Psoas muscle (tissue), 8 donors: ENCODE data around the gene C9orf57. TPM values are rescaled to one million over a fixed set of nuclear protein-coding genes. Genes with fewer than 3 reads are reported as not detected.
"Not testable (repeated sequence)": the region's sequence is repeated elsewhere in the genome, so short reads cannot be mapped to it uniquely, and the experiment has no call there.

Experiments used
- ATAC-seq, 4 donors: fragments of 200-7000 bp; cut with Tn5 transposase; one replicate each; pipeline ENCODE4 v1.9.1; 2020; ENCODE audit warnings: moderate library complexity in 3 of 4, mild to moderate bottlenecking in 2 of 4
- DNase-seq, 2 donors: peaks; one replicate each; pipeline ENCODE4 v3.0.0-alpha.2; 2020
- H3K27ac ChIP-seq: fragments of 200-600 bp; one replicate; pipeline ENCODE4 v1.8.0; 2022
- H3K27me3 ChIP-seq, 3 donors: fragments of 200-600 bp in 1 of 3; one replicate each; pipeline versions ENCODE4 v1.6.1 to v1.8.0; 2013 to 2022; ENCODE audit warnings: low read length in 2 of 3, mild to moderate bottlenecking in 2 of 3, moderate library complexity in 1 of 3; ENCODE audit not compliant: insufficient read depth in 3 of 3
- H3K36me3 ChIP-seq, 2 donors: fragments of 200-600 bp in 1 of 2; one replicate each; pipeline versions ENCODE4 v1.6.1 to v1.8.0; 2013 to 2022; ENCODE audit warnings: low read depth in 1 of 2, mild to moderate bottlenecking in 1 of 2, moderate library complexity in 1 of 2; ENCODE audit not compliant: insufficient read depth in 1 of 2
- H3K4me1 ChIP-seq: fragments of 200-600 bp; one replicate; pipeline ENCODE4 v1.8.0; 2022
- H3K4me3 ChIP-seq: fragments of 200-600 bp; one replicate; pipeline ENCODE4 v1.8.0; 2022; ENCODE audit warnings: mild to moderate bottlenecking
- H3K9me3 ChIP-seq: fragments of 200-600 bp; one replicate; pipeline ENCODE4 v1.8.0; 2022
- WGBS, 3 donors: extraction: QIAGEN DNeasy Blood & Tissue Kit; methylation state at CpG; one replicate each; pipeline versions ENCODE4 v1.1.6 to v1.1.7; 2013; 5-methylcytosine and 5-hydroxymethylcytosine counted together
- intact Hi-C, 2 donors: fragments of 100-400 bp; cut with DNase I; formaldehyde crosslinking; loops; one replicate each; pipeline versions ENCODE4 v1.11.0 to v1.14.2; 2022
- polyA plus RNA-seq, 3 donors: library from polyadenylated mRNA; stranded (reverse); fragments of 200-250 nt; gene quantifications; one replicate each; pipeline ENCODE4 v1.2.3, GENCODE V29; 2013
- total RNA-seq, 4 donors: library from RNA; stranded (reverse); fragmentation: NEBNext Ultra II Directional in 2 of 4; extraction: Animal tissue kit (Norgen Biotek cat#: 25700) in 2 of 4; gene quantifications; one replicate each; pipeline versions ENCODE4 v1.2.1 to v1.2.4, GENCODE V29; 2021 to 2023
- TF ChIP-seq, protein P1 (sequence below): fragments of 200-600 bp; IDR thresholded peaks from one replicate; pipeline ENCODE4 v1.8.0; 2022; ENCODE audit warnings: antibody characterized with exemption
- donor health status: healthy with polysubstance abuse.
- donor health status: DM: no; HTN: no; CAD: no; lungs with moderate emphysema.
- donor health status: Bipolar disorder and iron deficiency.
- donor health status: healthy.
- donor health status: DM: yes; HTN: yes; CAD: no.
- donor health status: DM: no; HTN: no; CAD: no.
- donor health status: DM: no; HTN: no; CAD: no.
- donor health status: DM: yes; HTN: yes; CAD: no.

Gene C9orf57
- total and polyA plus RNA-seq, 7 donors, result 0.09 TPM; not detected in 6

DNA sequence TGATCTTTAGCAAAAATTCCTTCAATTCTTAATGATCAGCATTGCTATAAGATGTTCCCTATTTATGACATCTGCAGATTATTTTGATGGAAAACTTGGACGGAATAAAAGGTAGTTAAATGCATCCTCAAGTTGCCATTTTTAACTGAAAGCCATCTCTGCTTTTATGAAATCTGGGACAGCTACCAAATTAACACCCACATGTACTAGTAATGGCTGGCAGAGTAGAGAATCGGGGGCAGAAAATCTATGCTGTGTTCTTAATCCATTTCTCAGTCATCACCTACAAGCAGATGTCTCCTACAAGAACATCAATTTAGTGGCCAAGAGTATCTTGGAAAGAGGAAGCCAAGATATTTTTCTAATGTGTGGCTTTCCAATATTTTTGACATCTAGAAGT is 22.1 kb upstream of the C9orf57 start:
- Histone ChIP-seq H3K27ac (no peak overlapping the region), H3K4me3 (no peak overlapping the region), H3K9me3 (no peaks in the 10 kb centered on the region), H3K27me3 (no peaks in the 10 kb centered on the region), H3K4me1 (no peaks in the 10 kb centered on the region), H3K36me3 (no peaks in the 10 kb centered on the region)
- 61 to 71% (median 63%) methylated on average over 2 of the region's 2 CpGs for WGBS, 3 donors
- ATAC-seq, result no peak
- intact Hi-C loops, result no loop called here
- DNase-seq, result no peak
- TF ChIP-seq, protein P1, sequence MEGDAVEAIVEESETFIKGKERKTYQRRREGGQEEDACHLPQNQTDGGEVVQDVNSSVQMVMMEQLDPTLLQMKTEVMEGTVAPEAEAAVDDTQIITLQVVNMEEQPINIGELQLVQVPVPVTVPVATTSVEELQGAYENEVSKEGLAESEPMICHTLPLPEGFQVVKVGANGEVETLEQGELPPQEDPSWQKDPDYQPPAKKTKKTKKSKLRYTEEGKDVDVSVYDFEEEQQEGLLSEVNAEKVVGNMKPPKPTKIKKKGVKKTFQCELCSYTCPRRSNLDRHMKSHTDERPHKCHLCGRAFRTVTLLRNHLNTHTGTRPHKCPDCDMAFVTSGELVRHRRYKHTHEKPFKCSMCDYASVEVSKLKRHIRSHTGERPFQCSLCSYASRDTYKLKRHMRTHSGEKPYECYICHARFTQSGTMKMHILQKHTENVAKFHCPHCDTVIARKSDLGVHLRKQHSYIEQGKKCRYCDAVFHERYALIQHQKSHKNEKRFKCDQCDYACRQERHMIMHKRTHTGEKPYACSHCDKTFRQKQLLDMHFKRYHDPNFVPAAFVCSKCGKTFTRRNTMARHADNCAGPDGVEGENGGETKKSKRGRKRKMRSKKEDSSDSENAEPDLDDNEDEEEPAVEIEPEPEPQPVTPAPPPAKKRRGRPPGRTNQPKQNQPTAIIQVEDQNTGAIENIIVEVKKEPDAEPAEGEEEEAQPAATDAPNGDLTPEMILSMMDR, result no peak

DNA sequence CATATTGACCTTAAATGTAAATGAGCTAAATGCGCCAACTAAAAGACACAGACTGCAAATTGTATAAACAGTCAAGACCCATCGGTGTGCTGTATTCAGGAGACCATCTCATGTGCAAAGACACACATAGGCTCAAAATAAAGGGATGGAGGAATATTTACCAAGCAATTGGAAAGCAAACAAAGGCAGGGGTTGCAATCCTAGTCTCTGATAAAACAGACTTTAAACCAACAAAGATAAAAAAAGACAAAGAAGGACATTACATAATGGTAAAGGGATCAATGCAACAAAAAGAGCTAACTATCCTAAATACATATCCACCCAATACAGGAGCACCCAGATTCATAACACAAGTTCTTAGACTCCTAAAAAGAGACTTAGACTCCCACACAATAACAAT is 14.3 kb upstream of the C9orf57 start:
- WGBS, 3 donors, result 85 to 87% (median 86%) methylated on average over 2 of the region's 2 CpGs
- DNase-seq, H3K4me1 ChIP-seq, H3K4me3 ChIP-seq, H3K9me3 ChIP-seq, ATAC-seq, intact Hi-C loops, H3K27ac ChIP-seq, H3K36me3 ChIP-seq, H3K27me3 ChIP-seq: not testable (repeated sequence)

DNA sequence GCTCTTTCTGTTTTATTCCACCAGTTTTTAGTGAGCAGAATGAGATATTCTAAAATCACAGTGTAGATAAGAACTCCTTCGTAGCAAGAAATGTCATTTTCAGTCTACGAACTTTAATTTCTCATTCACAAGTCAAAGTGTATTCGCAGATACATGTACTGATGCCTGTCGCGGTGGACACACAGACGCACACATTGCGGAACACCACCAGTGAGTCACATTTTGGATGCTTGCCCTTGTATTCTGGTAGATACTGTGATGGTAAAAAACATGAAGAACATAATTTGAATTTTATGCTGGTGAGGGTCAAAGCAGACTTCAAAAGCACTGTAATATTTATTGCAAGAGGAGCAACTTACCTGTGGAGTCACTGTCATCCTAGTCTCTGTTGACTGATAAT is 4.7 kb upstream of the C9orf57 start:
- TF ChIP-seq, protein P1, result no peak
- WGBS, 3 donors, result 59 to 79% (median 76%) methylated on average over 7 of the region's 7 CpGs
- intact Hi-C loops, result no loop called here
- DNase-seq (no peak), ATAC-seq (no peak)
- Histone ChIP-seq H3K4me1 (no peaks in the 10 kb centered on the region), H3K9me3 (no peaks in the 10 kb centered on the region), H3K27me3 (no peaks in the 10 kb centered on the region), H3K27ac (no peak overlapping the region), H3K36me3 (no peaks in the 10 kb centered on the region), H3K4me3 (no peak overlapping the region)

DNA sequence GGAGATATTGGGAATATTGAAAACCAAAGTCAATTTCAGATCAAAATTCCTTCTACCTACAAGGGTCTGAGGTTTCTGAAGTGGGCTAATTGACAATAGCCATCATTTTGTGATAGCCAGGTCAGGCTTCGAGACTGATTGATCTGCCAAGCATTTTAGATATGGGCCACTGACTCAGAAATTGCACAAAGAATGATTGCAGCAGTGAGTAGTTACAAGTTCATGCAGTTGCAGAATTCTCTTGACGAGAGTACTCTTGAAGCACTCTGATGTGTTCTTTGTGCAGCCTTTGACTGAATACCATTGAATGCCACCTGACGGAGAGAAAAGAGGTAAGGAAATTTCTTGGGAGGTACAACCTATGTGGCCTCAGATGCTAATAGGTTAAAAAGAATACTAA is 8.3 kb downstream of the C9orf57 start:
- H3K4me1 ChIP-seq, result peaks cover 6% of the 10 kb centered on the region

DNA sequence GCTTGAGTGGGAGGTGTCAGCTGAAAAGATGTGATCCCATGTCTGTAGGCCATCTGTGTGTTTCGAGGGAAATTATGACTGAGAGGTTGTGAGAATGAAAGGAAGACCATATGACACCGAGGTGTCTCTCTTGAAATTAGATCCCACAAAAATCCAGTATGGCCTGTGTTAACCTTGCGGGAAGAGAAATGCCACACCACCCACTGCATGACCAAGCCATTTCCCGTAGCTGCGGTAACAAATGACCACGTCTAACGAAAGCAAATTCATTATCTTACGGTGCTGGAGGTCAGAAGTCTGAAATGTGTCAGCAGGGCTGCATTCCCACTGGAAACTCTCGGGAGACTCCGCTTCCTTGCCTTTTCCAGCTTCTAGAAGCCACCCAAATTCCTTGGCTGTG is 11.6 kb downstream of the C9orf57 start:
- ATAC-seq, result peak; percentile 52 to 93 (median 81)
- Histone ChIP-seq H3K27me3 (no peaks in the 10 kb centered on the region), H3K36me3 (no peaks in the 10 kb centered on the region), H3K4me1 (peaks cover 6% of the 10 kb centered on the region), H3K9me3 (no peaks in the 10 kb centered on the region), H3K27ac (peak overlapping the region; percentile 53), H3K4me3 (no peak overlapping the region)
- DNase-seq, result no peak
- TF ChIP-seq, protein P1, result no peak
- intact Hi-C loops, result loop anchor here in 1 of 2 donors (10.0 kb wide), 1 partner anchor 776 kb away; no protein-coding TSS in a partner anchor
- 35 to 48% (median 46%) methylated on average over 10 of the region's 10 CpGs for WGBS, 3 donors

More for the DNA sequence above, 8.3 kb downstream of the C9orf57 start:
- H3K36me3 ChIP-seq, result no peaks in the 10 kb centered on the region
- no peaks in the 10 kb centered on the region for H3K27me3 ChIP-seq
- intact Hi-C loops, result no loop called here
- no peaks in the 10 kb centered on the region for H3K9me3 ChIP-seq
- no peak overlapping the region for H3K4me3 ChIP-seq
- ATAC-seq (no peak), DNase-seq (no peak)
- 81 to 87% (median 84%) methylated on average over 3 of the region's 3 CpGs for WGBS, 3 donors
- H3K27ac ChIP-seq, result no peak overlapping the region
- TF ChIP-seq, protein P1, result no peak
